Tibial nerve (tissue), 4 donors: ENCODE data around the gene LRBA. TPM values are rescaled to one million over a fixed set of nuclear protein-coding genes. Genes with fewer than 3 reads are reported as not detected.

Experiments
- DNase-seq, 2 donors: peaks; one replicate each; pipeline ENCODE4 v3.0.0-alpha.2; 2019; ENCODE audit warnings: low spot score in 2 of 2
- H3K27ac ChIP-seq, 4 donors: fragments of 200-600 bp; sonication (generic) in 3 of 4; one replicate each; pipeline ENCODE4 v1.5.1; 2017 to 2019; ENCODE audit warnings: mild to moderate bottlenecking in 1 of 4
- H3K27me3 ChIP-seq, 2 donors: fragments of 200-600 bp; sonication (generic) in 1 of 2; one replicate each; pipeline versions ENCODE4 v1.5.1 to v1.6.0; 2017 to 2019
- H3K36me3 ChIP-seq, 3 donors: fragments of 200-600 bp; sonication (generic); one replicate each; pipeline ENCODE4 v1.5.1; 2018 to 2019
- H3K4me1 ChIP-seq, 4 donors: fragments of 200-600 bp; sonication (generic) in 3 of 4; one replicate each; pipeline ENCODE4 v1.5.1; 2017 to 2019
- H3K4me3 ChIP-seq, 4 donors: fragments of 200-600 bp; sonication (generic) in 3 of 4; one replicate each; pipeline ENCODE4 v1.5.1; 2017 to 2019; ENCODE audit warnings: mild to moderate bottlenecking in 1 of 4, moderate library complexity in 1 of 4
- H3K9me3 ChIP-seq, 4 donors: fragments of 200-600 bp; sonication (generic) in 3 of 4; one replicate each; pipeline ENCODE4 v1.5.1; 2017 to 2019
- EP300 ChIP-seq, 2 donors: sonication (generic); formaldehyde crosslinking; IDR thresholded peaks; one replicate each; pipeline ENCODE4 v1.6.1; 2017; ENCODE audit warnings: antibody characterized with exemption in 2 of 2, mild to moderate bottlenecking in 1 of 2
- POLR2A ChIP-seq, 2 donors: fragments of 450-650 bp; IDR thresholded peaks; one replicate each; pipeline ENCODE4 v1.6.1; 2017; ENCODE audit warnings: antibody characterized with exemption in 2 of 2, mild to moderate bottlenecking in 2 of 2, moderate library complexity in 2 of 2
- WGBS, 2 donors: methylation state at CpG; one replicate each; pipeline ENCODE4 v1.1.5; 2018; 5-methylcytosine and 5-hydroxymethylcytosine counted together
- total RNA-seq, 4 donors: library from RNA; depleted of rRNA; stranded (reverse); fragments of >200 nt; gene quantifications; one replicate each; pipeline ENCODE4 v1.1.0, GENCODE V29; 2016
- TF ChIP-seq, protein P1 (sequence below), 5 experiments: fragments of 200-600 bp in 3 of 5; fragments of 450-650 bp in 2 of 5; sonication (generic) in 3 of 5; IDR thresholded peaks; one replicate each; pipeline ENCODE4 v1.5.1; 2016 to 2019; ENCODE audit warnings: antibody characterized with exemption in 5 of 5, mild to moderate bottlenecking in 3 of 5, moderate library complexity in 2 of 5

LRBA gene
- total RNA-seq, 4 donors from 2014 or later: 35.4 to 43.1 (median 38.0) TPM

DNA sequence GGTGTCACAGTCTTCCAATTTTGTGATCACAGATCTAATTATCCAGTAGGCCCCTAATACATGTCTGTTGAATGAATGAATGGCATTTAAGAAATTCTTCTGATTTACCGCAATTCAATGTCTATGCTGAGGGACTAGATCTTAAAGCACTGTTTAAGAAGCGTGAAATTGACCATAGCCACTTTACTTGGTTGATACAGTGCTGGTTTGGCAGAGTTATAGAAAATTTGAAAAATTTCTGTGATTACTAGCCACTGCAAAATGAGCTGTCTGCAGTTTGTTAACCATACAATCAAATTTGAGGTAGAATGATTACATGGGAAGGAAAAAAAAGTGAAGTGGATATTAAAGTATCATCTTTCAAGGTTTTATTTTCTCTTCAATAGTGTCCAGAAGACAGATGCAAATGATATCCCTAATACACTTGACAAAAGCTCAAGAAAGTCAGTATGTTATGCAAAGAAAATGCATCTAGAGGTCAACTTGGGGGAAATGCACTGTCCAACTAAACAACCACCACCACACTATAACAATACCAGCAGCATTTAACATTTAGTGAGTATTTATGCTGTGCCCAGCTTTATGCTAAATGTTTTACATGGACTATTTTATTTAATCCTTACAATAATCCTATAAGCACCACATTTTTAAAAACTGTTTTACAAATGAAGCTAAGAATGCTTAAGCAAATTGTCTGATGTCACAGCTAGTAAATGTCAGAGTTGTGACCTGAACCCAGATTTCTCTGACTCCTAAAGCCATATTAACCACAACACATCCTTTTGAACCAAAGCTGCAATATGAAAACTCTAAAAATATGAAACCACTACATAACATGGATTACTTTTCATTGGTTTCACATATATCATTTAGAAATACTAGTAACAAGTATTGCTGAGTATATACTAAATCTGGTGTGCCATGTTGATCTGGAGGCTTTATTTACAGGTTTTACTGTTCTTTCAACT is 651.1 kb downstream of the LRBA start:
- H3K36me3 ChIP-seq: no peaks in the 10 kb centered on the region
- WGBS, 2 donors: 48 to 75% methylated on average over 2 of the region's 2 CpGs
- no peak overlapping the region for H3K27ac ChIP-seq
- no peaks in the 10 kb centered on the region for H3K9me3 ChIP-seq
- no peaks in the 10 kb centered on the region for H3K4me1 ChIP-seq
- TF ChIP-seq, protein P1, sequence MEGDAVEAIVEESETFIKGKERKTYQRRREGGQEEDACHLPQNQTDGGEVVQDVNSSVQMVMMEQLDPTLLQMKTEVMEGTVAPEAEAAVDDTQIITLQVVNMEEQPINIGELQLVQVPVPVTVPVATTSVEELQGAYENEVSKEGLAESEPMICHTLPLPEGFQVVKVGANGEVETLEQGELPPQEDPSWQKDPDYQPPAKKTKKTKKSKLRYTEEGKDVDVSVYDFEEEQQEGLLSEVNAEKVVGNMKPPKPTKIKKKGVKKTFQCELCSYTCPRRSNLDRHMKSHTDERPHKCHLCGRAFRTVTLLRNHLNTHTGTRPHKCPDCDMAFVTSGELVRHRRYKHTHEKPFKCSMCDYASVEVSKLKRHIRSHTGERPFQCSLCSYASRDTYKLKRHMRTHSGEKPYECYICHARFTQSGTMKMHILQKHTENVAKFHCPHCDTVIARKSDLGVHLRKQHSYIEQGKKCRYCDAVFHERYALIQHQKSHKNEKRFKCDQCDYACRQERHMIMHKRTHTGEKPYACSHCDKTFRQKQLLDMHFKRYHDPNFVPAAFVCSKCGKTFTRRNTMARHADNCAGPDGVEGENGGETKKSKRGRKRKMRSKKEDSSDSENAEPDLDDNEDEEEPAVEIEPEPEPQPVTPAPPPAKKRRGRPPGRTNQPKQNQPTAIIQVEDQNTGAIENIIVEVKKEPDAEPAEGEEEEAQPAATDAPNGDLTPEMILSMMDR (IDR thresholded peaks at IDR 0.05): no peak
- no peak for TF ChIP-seq POLR2A (IDR thresholded peaks at IDR 0.05)
- TF ChIP-seq EP300 (IDR thresholded peaks at IDR 0.05): no peak
- no peak overlapping the region for H3K4me3 ChIP-seq
- no peak for DNase-seq
- no peaks in the 10 kb centered on the region for H3K27me3 ChIP-seq

DNA sequence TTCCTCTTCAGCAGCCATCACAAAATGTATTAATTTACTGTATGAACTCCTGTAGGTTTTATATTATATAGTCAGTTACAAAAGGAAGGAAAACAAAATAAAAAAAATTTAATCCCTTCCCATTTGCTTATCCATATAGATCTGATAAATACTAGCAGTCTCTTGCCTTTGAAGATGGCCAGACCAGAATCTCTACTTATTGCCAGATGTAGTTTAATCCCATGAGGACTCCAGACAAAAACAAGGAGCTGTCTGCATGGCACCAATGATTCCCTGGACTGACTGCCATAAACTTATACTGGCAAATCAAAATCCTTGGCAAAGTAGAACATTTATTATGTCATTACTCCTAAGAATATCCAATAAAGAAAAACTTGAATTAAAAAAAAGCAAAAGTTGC is 656.4 kb downstream of the LRBA start:
- H3K9me3 ChIP-seq: no peaks in the 10 kb centered on the region
- no peak for TF ChIP-seq POLR2A (IDR thresholded peaks at IDR 0.05)

DNA sequence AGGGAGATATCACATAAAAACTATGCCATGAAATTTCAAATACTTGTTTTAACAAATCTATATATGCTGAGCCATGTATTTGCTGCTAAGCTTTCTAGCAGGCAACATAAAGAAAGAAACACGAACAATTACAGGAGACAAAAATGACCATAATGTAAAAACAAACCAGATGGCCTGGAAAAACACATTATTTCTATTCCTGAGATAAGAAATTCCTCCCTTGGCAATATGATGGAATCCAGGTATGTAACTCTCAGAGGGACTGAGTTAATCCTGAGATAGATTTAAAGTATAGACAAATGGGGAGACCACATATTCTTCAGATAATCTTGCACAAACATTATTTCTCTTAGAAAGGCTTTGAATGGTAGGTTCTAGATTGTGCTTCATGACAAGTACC is 657.3 kb downstream of the LRBA start:
- Histone ChIP-seq H3K27ac (no peak overlapping the region), H3K27me3 (no peaks in the 10 kb centered on the region), H3K36me3 (peaks cover 0 to 4% (median 0%) of the 10 kb centered on the region in 3 donors), H3K9me3 (no peaks in the 10 kb centered on the region), H3K4me1 (no peaks in the 10 kb centered on the region), H3K4me3 (no peak overlapping the region)
- TF ChIP-seq, protein P1 (IDR thresholded peaks at IDR 0.05): no peak
- no peak for TF ChIP-seq EP300 (IDR thresholded peaks at IDR 0.05)
- no peak for TF ChIP-seq POLR2A (IDR thresholded peaks at IDR 0.05)
- WGBS, 2 donors: 89 to 94% methylated on average over 1 of the region's 1 CpG
- DNase-seq: no peak

More for the DNA sequence above, 656.4 kb downstream of the LRBA start:
- Histone ChIP-seq H3K4me3 (no peak overlapping the region), H3K4me1 (no peaks in the 10 kb centered on the region), H3K27me3 (no peaks in the 10 kb centered on the region), H3K36me3 (peaks cover 0 to 2% (median 0%) of the 10 kb centered on the region in 3 donors), H3K27ac (no peak overlapping the region)
- no peak for DNase-seq

DNA sequence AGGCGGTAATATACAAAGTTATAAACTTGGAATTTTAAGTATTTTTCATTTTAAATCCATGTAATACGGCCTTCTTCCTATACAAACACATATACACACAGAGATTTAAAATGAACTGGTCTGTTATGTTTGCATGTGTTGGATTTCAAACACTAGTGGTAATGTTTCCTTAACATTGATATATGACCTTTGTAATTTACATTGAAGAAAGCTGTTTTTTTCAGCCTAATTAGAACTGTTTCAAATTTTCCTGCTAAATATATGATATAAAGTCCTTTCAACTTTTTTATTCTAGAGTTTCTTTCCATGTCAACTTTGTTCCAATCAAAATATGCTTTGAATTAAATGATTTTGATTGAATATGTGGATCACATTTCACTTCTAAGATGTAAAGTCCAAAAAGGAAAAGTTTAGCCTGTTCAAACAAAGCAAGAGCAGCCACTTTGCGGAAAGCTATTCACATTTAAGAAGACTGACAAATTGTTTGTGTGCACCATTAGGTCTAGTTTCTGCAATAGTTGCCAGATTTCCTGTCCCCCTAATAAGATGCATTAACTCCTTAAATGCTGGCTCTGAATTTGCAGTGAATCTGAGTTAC is 659.1 kb downstream of the LRBA start:
- Histone ChIP-seq H3K27ac (no peak overlapping the region), H3K4me3 (no peak overlapping the region), H3K27me3 (no peaks in the 10 kb centered on the region), H3K9me3 (no peaks in the 10 kb centered on the region), H3K4me1 (no peaks in the 10 kb centered on the region), H3K36me3 (peaks cover 0 to 4% (median 0%) of the 10 kb centered on the region in 3 donors)
- no peak for DNase-seq
- WGBS, 2 donors: 85 to 90% methylated on average over 3 of the region's 3 CpGs
- TF ChIP-seq EP300 (IDR thresholded peaks at IDR 0.05) (no peak), POLR2A (IDR thresholded peaks at IDR 0.05) (no peak)
- TF ChIP-seq, protein P1 (IDR thresholded peaks at IDR 0.05): no peak

DNA sequence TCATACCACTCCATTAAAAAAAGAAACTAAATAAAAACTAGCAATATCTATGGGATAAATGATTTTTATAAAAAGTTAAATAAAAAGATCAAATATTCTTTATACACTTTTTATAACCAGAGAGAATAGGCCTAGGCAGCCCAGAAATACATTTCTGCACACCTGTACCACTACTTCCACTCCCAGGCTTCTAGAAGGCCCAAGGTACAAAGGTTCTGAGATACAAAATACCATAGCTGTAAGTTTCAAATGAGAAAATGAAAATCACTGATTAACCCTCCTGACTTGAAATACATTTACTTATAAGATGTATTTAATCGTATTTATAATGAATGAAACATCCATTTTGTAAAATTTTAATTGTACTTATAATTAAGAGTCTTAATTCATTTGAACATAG is 659.7 kb downstream of the LRBA start:
- no peak for DNase-seq
- H3K27ac ChIP-seq: no peak overlapping the region
- WGBS, 2 donors: 93 to 97% methylated on average over 1 of the region's 1 CpG
- no peak overlapping the region for H3K4me3 ChIP-seq
- no peaks in the 10 kb centered on the region for H3K9me3 ChIP-seq
- no peaks in the 10 kb centered on the region for H3K4me1 ChIP-seq
- TF ChIP-seq POLR2A (IDR thresholded peaks at IDR 0.05): no peak
- TF ChIP-seq EP300 (IDR thresholded peaks at IDR 0.05): no peak
- TF ChIP-seq, protein P1 (IDR thresholded peaks at IDR 0.05): no peak
- H3K27me3 ChIP-seq: no peaks in the 10 kb centered on the region
- H3K36me3 ChIP-seq: peaks cover 0 to 4% (median 0%) of the 10 kb centered on the region in 3 donors
